Astrocyte (in vitro differentiated cells and primary cell): ENCODE measurements around the gene KLK10.

Experiments used
- EZH2 ChIP-seq: IDR thresholded peaks from 2 replicates; pipeline ENCODE4 v1.6.1; 2012; ENCODE audit warnings: mild to moderate bottlenecking, low read length, inconsistent platforms; ENCODE audit not compliant: insufficient read depth
- TF ChIP-seq, protein P1 (sequence below): IDR thresholded peaks from 2 replicates; pipeline ENCODE4 v1.5.1; 2011; ENCODE audit warnings: low read depth, mild to moderate bottlenecking, inconsistent platforms, low read length, moderate library complexity; ENCODE audit not compliant: insufficient read depth

- TF ChIP-seq, protein P1, sequence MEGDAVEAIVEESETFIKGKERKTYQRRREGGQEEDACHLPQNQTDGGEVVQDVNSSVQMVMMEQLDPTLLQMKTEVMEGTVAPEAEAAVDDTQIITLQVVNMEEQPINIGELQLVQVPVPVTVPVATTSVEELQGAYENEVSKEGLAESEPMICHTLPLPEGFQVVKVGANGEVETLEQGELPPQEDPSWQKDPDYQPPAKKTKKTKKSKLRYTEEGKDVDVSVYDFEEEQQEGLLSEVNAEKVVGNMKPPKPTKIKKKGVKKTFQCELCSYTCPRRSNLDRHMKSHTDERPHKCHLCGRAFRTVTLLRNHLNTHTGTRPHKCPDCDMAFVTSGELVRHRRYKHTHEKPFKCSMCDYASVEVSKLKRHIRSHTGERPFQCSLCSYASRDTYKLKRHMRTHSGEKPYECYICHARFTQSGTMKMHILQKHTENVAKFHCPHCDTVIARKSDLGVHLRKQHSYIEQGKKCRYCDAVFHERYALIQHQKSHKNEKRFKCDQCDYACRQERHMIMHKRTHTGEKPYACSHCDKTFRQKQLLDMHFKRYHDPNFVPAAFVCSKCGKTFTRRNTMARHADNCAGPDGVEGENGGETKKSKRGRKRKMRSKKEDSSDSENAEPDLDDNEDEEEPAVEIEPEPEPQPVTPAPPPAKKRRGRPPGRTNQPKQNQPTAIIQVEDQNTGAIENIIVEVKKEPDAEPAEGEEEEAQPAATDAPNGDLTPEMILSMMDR: no peak
- no peak for TF ChIP-seq EZH2
Measured at GRCh38 chr19:51010066-51010795, 9.3 kb downstream of the KLK10 start.
